Suppressor macrophage (primary cell): ENCODE data around the gene EEF1AKMT3.

Experiments
- DNase-seq, 4 experiments: peaks; one replicate each; pipeline ENCODE4 v3.0.0-alpha.2; 2020 to 2022
- total RNA-seq, 17 experiments: gene quantifications; one replicate each; lab custom pipeline; 2026; ENCODE audit warnings: mixed read lengths in 6 of 17, inconsistent platforms in 3 of 17; lab: John Stamatoyannopoulos, UW

The EEF1AKMT3 gene
- 8.9 to 31.1 (median 17.3) reads per million in 17 experiments for total RNA-seq

DNA sequence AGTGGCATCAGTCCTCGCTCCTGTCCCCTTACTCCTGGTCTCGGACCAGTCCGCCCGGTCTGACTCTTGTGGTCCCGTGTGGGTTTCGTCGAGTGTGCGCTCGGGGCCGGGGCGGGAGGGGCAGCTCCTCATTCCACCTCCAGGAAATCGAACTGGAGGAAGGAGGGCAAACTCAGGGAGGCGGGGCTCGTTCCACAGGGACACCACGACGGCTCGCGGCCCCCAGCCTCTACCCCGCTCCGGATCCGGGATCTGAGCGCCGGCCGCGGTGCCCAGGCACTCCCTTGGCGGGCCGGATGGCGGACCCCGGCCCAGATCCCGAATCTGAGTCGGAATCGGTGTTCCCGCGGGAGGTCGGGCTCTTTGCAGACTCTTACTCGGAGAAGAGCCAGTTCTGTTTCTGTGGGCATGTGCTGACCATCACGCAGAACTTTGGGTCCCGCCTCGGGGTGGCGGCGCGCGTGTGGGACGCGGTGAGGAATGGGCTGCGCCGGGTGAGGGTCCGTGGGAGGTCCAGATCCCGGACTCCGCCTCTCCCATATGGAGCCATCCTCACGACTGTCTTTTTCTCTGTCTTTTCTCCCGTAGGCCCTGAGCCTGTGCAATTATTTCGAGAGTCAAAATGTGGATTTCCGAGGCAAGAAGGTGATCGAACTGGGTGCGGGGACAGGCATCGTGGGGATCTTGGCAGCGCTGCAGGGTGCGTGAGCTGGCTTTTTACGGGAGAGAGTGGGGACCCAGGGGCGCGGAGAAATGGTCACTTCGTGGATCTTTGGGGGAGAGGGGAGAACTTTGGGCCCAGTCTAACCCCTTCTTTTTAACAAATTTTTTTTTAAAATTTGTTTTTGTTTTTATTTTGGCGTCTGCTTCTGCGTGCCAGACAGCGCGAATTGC, at the start of gene EEF1AKMT3:
TSS of gene EEF1AKMT3 (plus strand) at position 186 of the 894 bp plus-strand sequence. CDS start at position 297, 111 bp downstream.
- peak; percentile 55 to 77 (median 68) for DNase-seq

DNA sequence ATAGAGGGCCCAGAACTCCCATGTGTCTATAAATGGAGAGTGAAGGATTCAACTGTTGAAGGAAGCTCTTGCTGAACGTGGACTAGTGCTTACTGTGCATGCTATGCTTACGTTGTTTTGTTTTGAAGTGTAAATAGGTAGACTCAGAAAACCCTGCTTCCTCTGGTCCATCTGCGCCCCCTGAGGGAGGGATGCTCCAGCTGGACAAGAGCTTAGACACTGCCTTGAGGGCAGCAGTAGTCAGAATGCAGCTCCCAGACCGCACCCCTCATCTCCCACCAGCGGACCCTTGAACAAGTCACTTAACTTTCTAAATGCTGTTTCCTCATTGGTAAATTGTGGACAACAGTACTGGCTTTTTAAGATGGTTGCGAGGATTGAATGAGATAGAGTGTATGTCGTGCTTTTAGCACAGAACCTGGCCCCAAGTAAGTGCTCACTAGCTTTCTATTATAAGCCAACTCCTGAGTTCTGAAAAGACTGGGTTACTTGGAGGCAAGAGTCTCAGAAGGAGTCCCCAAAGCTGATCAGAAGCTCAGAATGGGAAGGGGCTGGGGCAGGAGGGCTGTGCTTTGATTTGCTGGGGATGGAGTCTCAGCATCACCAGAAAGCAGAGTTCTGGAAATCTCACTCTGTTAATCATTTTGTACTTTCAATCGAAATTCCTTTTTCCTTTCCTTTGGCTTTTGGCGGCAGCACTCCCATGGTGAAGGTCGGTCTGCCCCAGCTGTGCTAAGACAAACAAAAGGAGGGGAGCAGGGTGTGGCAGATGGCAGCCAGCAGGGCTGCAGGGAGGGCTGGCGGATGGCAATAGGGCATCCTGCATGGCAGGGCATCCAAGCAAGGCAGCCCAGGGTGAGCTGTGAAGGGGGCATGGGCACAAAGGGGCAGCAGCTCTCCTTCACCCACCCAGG, 49.4 kb upstream of the EEF1AKMT3 start:
- no peak for DNase-seq

DNA sequence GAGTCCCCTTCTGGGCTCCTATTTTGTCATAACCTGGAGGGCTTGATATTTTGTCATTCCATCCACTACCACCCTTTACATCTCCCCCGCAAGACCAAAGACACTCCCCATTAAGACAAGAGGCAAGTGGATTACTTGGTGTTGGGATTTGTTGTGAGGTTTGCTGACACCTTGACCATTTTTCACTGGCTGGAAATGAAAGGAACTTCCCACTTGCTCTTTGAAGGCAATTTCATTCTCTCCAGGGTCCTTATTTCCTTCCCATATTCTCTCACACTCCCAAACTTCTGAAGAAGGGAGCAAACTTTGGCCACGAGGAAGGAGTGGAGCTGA, 48.8 kb upstream of the EEF1AKMT3 start:
- no peak for DNase-seq

DNA sequence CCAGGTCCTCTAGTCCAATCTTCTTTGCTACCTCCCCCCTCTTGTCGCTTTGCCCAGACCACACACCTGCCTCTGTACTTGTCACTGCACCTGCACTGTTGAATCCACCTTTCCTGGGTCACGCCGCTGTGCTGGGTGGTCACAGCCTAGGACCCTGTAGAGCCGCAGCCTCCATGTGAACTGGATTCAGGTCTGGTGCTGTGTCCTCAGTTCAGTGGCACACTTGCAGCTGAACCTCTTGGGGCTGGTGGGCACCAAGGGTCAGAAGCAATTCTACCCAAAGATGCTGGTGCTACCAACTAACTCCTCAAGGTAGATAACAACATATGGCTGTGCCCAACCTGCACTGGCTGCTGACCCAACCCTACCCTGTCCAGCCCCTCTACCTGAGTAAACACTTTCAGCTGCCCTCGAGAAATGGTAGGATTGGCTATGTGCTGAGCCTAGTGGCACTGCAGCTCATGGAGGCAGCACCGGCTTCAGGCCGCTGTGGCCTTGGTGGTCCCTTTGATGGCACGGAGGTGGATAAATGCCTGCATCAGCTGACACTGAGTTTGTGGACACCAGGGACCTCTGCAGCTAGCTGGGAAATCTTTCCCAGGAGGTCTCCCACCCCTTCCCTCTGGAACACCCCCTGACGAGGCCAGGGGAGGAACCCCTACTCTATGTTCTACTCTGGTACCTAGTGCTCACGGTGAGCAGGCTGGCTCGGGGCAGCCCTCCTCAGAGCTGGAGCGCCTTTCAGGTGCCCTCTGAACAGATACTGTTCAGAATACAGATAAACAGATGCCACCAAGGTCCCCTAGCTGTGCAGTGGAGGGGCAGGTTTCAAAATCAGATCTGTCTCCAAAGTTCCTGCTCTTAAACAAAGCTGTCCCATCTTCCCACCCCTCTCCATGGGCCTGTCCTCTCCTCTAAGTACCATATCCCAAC, 48.1 kb upstream of the EEF1AKMT3 start:
- DNase-seq = no peak

DNA sequence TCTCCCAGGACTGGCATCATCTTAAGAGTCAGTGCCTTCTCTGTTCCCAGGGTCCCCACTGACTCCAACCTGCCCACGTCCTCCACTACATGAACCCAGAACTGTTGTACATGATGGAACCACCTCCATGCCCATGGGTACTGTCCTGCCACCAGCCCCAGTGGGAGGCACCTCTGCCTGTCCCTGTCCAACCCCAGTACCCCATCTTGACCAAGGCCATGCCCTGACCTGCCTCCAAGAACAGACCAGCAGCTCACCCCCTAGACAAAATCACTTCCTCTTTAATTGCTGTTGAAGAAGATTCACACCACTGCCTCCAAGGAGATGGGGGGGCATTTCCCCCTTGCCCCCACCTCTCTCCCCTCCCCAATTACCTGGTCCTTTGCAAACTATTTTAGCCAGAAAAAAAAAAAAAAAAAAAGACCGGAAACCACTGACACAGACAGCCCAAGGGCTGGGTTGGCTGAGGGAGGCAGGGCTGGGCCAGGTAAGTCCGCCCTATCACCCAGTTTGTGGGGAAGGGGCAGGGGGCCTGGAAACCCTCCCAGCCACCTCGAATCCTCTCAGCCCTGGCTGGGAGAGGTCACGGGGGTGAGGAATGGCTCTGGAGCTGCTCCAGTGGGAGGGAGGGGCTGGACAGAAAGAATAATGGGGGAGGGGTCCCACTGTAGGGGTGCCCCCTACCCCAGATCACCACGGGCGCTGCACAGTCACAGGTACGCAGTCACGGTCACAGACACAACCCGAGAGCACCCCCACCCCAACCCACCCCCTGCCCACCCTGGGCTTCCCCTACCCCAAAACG, 47.3 kb upstream of the EEF1AKMT3 start:
- no peak for DNase-seq

DNA sequence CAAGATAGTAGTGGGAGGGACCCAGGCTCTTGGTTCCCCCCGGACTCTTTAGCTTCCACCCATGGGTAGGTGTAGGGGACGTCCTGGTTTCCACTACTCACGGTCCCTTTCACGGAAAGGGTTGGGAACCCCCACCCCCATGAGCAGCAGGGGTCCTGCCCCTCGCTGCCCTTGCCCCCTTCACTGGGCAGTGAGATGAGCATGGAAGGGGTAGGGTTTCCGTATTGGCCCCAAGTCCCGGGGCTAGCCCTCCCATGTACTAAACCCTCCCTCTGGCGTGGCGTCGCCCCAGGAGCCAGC, 46.6 kb upstream of the EEF1AKMT3 start:
- no peak for DNase-seq

DNA sequence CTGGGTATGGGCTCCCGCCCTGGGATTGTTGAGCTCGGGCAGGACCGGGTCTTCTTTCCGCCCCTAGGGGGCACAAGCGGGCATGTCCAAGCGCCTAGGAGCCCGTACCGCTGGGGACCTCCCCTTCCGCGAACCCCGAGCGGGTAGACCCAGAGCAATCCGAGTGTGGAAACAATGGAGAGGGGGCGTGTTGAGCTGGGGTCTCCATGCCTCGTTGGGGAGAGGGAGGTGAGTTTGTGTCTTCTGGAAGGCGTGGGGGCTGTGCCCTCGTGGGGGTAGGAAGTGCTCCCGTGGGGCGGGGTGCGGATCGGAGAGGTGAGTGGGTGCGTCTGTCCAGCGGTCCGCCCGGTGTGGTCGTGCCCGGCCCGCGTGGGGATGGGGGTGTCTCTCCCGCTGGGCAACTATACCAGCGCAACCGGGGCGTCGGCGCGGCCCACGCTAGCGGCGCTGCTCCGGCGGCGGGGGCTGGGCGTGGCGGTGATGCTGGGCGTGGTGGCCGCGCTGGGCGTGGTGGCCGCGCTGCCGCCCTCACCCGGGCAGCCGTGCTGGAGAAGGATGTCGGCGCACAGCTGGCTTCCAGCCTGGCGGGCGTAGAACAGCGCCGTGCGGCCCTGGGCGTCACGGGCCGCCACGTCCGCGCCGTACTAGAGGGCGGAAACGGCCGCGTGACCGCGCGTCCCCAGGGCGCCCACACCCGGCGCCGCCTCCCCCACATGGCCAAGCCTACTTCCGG, 46.1 kb upstream of the EEF1AKMT3 start:
- DNase-seq = peak; percentile 14 to 47 (median 39)

DNA sequence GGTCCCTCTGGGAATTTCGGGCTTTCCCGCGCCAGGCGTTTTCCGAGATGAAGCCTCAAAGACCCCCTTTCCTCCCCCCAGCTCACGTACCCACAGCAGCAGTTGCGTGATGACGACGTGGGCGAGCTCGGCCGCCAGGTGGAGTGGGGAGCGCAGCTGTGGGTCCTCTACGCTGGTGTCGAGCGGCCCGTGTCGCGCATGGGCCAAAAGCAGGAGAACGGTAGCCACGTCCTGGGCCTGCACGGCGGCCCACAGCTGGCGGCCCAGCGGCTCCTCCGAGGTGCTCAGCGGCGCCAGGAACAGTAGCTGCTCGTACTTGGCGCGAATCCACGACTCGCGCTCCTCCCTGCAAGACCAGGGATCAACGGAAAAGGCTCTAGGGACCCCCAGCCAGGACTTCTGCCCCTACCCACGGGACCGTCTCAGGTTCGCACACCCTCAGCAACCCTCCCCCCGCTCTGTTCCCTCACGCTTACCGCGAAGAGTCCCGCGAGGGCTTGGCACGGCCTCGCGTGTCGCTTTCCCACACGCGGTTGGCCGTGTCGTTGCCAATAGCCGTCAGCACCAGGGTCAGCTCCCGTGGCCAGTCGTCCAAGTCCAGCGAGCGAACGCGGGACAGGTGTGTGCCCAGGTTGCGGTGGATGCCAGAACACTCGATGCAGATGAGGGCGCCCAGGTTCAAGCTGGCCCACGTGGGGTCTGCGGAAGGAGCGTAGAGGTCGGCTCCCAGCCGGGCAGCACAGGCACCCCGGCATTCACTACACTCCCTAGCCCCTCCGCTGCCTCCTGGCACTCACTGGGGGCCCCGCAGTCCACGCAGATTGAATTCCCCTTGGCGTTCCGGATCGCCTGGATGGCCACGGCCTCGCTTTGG, 45.3 kb upstream of the EEF1AKMT3 start:
- no peak for DNase-seq

DNA sequence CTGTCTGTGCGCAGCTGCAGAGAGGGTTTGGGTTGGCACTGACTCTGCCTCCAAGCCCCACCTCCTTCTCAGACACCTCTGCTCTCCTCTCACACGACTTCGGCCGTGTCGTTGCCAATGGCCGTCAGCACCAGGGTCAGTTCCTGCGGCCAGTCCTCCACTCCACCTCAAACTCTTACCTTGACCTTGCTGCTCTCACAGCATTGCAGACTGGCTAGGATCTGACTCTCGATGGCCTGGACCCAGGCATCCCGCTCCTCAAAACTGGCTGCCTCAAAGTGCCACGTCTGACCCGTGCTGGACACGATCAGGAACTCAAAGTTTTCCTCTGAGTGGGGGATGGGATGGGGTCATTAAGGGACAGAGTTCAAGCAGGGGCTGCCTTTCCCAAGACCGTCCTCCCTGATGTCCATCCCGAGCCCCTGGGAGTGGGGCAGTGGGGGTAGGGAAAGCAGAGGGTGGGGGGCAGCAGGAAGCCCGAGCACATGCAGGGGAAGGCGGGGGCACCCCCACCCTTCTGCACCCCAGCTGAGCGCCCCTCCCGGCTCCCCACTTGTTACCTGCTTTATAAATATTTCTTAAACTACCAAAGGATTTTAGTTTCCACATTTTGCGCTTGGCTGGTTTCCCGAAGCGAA, 44.5 kb upstream of the EEF1AKMT3 start:
- no peak for DNase-seq

DNA sequence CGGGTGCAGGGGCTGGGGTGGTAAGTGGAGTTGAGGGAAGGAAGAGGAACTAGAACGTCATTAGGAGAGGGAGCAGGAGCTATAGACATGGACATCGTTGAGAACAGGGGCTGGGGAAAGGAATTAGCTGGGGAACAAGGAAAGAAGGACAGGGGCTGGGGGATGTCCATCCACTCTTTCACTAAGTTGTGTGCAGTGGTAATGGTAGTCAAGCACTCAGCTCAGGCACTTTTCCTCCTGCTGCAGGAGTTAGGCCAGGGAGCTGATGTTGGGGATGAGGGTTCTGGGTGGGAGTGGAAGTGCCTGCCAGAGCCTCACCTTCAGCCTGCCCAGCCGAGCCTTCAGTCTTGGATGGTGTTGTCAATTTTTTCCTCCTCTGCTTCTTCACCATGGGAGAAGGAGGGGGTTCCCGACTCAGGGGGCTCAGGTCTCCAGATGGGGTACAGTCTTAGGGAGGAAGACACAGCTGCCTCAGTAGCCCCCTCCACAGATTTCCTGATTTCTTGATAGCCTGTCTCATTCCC, 43.0 kb upstream of the EEF1AKMT3 start:
- DNase-seq = no peak

DNA sequence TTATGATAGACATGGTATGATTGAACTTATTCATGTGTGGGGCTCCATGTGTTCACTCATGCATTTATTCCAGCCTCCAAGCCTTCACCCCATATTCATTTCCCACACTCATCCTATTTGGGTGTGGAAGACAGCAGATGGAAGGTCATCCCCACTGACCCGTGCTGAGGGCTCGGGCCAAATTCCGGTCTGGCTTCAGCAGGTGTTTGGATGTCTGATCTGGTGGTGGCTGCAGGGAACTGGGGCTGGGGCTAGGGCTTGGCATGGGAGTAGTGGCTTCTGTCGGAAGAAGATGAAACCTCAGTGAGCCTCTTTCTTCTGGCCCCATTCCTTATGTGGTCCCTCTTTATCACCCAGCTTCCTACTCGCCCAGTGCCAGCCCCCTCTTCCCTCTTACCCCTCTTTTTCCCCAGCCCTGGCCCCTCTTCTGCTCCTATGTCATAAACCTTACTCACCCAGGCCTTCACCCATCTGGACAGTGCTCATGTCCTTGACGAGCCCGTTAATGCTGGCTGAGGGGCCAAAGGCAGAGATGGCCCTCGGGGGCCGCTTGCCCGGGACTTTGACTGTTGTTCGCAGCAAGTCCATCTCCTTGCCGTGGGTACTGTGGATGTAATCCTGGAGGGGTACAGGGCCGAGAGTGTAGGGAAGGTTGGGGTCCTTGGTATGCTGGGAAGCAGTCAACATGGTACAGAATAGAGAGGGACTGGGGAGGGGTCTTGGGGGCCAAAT, 41.9 kb upstream of the EEF1AKMT3 start:
- no peak for DNase-seq

DNA sequence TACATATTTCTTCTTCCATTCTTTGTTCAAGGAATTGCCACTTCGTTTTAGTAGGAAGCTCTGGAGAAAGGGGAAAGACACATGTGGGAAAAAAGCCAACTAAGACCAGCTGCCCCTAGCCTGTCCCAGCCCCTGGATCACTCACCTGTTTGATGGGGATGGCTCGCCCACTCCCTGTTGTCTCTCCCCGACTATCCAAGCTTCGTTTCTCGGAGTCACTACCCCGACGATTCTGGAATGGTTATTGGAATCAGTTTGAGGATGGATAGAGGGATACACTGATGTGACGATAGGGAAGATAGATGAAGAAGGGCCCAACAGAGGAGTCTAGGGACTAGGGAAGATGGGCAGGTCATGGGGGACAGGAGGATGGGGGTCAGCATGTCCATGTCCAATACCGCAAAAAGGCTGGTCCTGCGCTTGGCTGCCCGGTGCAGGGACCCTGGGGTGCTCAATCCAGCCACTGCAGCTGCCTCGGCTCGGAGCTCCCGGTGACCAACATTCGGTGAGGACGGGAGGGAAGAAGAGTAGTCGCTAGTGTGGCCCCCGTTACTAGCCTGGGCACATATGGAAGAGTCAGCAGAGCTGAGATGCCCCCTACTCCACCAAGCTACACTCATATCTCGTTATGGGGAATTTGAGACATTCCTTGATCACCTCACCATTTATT, 40.9 kb upstream of the EEF1AKMT3 start:
- no peak for DNase-seq

DNA sequence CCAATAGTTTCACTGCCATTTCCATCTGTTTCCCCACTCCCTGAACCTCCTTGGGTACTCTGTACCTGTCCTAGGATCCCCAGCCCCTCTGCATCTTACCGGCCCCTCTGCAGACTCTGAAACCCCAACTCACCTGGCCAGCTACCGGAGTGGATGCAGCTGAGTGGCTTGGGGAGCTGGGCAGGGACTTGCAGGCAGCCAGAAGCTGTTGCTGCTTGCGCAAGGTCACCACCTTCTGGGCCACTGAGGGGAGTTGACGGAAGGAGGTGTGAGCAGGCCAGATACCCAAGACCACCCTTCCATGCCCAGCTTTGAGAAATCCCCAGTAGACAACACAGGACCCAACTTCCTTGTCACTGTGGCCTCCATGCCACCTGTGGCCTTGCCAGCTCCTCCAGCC, 40.1 kb upstream of the EEF1AKMT3 start:
- no peak for DNase-seq

DNA sequence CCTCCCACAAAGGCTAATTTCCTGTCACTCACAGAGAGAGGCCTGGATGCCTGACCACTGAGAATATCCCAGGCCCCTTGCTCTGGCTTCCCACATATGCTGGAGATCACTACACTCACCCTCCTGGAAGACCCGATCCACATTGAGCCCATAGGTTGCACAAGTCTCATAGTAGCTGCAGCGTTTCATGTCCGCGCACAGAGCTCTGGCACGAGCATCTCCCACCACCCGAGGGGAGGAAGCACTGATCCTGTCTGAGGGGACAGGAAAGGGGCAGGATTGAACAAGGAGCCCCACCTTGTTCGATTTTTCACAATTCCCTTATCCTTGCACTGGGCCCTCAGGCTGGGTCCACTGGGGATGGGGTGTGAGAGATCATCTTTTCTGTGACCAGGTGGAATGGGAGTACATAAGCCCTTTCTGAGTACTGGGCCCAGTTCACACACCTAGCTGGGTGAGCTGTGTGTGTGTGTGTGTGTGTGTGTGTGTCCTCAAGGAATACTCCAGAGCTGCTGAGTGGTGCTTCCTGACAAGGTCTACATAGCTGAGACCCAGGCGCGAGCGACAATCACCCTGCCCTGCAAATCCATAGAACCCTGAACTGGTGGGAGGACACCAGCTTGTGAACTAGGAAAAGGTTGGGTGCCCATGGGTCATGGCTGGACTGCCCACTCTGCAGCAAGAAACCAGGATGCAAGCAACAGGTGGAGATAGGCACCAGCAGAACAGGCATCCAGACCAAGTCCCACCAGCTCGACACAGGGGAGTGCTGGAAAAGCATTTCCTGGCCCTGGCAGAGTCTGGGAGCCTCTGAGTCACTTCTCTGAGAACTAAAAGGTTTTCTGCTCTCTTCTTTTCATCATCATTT, 39.5 kb upstream of the EEF1AKMT3 start:
- DNase-seq = no peak

DNA sequence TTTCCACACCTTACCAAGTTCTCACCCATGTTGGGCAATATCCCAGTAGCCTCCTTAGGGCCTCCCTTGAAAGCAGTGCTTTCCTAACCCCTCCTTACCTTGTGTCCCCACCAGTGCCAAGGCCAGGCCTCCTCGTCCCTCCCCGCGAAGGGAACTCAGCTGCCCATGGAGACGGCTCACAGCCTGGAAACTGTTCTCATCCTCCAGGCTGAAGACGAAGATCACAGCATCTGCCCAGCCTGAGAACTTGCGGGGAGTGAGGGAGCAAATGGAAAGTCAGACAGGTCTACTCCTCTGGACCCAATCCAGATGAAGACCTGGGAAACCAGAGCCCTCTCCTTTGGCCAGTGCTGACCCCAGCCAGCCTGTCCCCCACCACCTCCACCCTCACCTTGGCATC, 38.5 kb upstream of the EEF1AKMT3 start:
- no peak for DNase-seq

DNA sequence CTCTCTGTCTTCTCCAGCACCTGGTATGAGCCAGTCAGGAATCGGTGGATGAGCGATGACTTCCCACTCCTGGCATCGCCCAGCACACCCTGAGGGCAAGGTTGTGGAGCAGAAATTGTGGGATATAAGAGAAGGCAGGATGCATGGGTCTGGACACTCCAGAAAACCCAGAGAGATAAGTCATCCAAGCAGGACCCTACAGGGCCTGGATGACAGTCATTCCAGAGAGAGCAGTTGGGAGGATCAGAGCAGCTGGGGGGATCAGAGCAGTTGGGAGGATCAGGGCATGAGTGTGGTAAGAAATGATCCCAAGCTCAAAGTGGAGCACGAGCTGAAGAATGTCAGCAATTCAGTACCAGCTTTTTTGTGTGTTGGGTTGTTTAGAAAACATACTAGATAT, 37.8 kb upstream of the EEF1AKMT3 start:
- no peak for DNase-seq
